GM21528 (cell line): ENCODE results near the gene PROSER2.
"Not testable (repeated sequence)": the region's sequence is repeated elsewhere in the genome, so short reads cannot be mapped to it uniquely, and the experiment has no call there.

Source experiments
- ATAC-seq: cut with Tn5 transposase; IDR thresholded peaks from one replicate; pipeline ENCODE4 v1.9.1; 2021; ENCODE audit warnings: mild to moderate bottlenecking, moderate library complexity; ENCODE audit not compliant: unreplicated experiment, low FRiP score

The PROSER2 gene

DNA sequence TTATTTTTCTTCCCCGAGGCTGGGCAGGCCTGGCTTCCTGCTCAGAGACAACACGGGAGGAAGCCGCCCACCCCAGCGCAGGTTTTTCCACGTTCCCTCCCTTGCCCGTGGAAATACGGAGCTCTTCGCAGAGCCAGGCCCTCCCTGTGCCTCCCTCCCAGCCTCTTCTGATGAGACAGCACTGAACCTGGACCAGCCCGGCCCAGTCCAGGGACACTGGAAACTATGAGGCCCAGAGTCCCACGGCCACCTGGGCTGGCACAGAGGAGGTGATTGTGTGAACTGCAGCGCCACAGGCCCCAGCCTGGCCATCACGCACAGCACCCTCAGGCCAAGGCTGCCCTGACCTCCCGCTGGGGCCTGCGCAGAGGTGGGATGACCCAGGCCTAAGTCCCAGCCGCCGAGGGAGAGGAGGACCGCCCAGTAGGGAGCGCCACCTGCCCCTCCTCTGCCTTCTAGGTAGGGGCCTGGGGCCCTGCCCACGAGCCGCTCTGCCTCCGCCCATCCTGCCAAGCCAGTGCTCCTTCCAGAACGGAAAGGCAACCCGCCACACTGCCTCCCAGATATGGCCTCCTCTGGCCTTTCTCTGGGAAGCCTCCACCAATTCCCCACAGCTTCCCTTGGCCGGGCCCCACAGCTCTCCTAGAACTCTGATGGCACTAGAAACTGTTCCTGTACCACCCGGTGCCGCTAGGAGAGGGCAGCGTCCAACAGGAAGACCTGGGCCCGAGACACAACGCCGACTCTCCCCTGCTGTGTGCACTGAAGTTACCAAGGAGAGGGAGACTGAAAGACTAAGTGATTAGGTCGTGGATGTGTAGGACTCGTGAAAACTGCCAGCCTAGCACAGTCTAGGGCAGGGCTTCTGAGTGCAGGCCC lies 57.2 kb downstream of the PROSER2 start:
- ATAC-seq: no peak

DNA sequence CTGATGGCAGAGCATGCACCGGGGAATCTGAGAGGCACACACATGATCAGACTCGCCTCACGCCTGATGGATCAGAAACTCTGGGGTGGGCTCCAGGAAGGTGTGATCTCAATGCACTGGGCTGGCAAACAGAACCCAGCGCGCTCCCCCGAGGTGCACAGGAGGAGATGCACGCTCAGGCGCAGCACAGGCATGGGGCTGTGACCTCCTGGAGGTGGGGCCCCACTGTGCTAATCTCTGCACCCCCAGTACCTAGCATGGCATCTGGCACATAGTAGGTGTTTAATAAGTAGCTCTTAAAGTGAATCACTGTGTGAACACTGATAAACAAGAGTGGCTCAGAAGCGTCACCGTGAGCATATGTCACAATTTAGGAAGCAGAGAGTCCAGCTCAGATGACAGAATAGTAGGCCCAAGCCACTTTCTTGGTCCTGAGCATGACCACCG lies 57.9 kb downstream of the PROSER2 start:
- no peak for ATAC-seq

DNA sequence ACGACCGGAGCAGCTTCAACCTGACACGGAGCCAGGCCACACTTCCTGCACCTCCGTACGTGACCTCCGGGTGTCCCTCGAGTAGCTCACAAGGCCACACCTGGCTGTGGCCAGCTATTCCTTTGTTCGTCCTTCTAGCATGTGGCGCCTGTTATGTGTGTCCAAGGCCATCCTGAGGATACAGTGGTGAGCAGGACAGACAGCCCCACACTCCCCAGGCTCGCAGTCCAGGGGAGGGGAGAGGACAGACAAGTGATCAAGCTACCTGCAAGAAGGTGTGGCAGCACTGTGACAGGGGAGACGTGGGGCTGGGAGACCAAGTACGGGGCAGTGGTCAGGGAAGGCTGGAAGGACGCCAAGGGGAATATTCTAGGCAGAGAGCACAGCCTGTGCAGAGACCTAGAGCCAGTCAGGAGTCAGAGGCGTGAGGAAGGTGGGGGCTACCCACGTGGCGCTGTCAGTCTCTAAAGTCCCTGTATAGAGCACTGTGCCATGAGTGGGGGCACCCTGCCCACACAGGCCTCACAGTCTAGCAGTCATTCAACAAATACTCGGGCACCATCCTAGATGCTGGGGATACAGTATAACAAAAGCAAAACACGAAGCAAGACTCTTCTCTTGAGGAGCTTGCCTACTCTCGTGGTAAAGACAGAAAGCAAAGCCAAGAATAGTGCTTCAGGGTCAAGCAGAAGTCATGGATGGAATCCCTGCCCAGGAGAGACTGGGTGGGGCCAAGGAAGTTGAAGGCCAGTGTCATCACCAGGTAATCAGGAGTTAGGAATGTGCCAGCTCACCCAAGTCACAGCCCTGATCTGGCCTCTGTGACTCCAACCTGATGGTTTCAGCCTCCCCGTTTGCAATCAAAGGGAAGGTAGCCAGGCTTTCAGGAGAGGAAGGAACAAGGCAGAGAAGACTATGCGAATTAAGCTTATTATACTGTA lies 58.6 kb downstream of the PROSER2 start:
- no peak for ATAC-seq

DNA sequence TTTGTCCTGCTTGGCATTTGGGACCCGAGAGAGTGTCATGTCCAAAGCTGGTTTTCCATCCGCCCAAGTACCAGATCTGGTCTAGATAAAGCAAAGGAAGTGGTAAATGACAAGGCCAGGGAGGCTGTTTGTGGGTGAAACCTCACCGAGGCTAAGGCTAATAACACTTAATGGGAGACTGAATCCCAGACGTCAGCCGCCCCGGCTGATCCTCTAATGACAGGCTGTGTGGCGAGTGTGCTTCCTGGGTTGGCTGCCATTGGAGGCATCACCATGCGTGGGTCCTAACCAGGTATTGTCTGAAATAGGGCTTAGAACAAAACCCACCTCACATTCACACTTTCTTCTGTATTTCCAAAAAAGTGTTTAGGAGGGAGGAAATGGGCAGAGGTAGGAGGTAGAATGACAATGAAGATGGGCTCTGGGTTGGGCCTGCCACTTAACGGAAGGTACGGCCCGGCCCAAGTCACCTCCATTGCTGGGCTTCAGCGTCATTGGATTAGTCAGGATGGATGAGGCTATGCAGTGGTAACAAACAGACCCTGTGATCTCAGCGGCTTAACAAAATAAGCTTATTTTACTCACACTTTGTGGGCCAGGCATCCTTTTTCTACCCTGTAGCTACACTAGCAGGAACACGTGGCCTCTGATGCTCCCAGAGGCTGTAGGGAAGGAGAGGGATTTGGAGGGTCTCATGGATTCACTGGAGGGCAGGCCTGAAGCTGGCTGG lies 59.7 kb downstream of the PROSER2 start:
- no peak for ATAC-seq

DNA sequence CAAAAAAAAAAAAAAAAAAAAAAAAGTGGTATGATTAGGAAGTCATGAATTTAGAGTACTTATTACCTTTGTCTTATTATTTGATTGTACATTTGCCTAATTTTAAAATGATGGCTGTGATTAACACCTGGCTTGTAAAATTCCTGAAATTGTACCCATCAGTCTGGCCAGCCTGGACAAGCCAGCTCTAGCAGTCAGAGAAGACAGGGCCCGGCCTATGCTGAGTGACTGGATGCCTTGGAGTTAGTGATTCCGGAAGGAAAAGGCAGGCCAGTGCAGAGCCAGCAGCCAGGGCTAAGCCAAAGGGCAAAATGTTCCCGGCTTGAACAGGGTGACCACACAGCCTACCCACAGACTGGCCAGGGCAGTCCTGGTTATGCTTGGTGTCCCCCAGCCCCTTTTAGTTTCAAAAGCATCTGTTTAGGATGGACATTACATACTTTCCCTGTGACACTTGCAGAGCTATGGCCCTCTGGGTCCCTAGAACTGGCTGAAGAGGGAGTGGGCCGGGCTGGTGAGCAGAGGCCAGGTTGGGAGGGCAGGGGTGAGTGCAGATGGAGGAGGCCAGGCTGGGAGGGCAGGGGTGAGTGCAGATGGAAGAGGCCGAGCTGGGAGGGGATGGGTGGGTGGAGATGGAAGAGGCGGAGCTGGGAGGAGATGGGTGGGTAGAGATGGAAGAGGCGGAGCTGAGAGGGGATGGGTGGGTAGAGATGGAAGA lies 61.7 kb downstream of the PROSER2 start:
- no peak for ATAC-seq

DNA sequence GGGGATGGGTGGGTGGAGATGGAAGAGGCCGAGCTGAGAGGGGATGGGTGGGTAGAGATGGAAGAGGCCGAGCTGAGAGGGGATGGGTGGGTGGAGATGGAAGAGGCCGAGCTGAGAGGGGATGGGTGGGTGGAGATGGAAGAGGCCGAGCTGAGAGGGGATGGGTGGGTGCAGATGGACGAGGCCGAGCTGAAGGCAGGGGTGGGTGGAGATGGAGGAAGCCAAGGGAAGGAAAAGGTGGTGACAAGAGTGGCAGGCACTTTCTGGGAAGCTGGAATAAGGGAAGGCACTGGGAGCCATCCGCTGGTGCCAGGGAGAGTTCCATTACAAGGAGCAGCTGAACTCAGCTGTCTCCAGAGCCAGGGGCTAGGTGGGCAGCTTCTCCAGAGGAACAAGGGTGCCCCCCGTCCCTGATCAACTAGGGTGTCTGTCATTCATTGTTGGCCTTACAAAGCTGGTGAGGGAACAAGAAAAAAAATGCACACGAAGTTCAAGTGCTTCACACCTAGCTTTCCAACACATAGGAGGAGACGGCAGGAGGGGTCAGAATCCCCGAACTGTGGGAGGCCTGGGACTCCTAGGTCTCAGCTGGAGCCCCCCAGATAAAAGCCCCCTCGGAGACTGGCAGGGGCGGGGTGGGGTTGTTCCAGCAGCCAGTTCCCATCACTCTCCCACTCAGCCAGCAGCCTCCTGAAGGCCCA lies 62.4 kb downstream of the PROSER2 start:
- no peak for ATAC-seq

DNA sequence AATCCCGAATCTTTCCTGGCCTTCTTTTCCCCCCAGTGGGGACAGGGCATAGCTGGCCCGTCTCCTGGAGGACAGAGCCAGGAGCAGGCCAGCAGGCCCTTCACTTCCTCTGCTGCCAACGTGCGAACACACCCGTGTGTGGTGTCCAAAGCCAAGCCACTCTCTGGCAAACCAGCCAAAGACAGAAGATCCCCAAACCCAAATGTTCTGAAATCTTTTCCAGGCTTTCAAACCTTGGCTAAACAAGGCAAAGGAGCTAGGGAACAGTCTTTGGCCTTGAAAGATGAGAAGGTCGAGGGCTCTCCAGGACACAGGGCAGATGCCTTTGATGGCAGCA lies 63.0 kb downstream of the PROSER2 start:
- no peak for ATAC-seq

DNA sequence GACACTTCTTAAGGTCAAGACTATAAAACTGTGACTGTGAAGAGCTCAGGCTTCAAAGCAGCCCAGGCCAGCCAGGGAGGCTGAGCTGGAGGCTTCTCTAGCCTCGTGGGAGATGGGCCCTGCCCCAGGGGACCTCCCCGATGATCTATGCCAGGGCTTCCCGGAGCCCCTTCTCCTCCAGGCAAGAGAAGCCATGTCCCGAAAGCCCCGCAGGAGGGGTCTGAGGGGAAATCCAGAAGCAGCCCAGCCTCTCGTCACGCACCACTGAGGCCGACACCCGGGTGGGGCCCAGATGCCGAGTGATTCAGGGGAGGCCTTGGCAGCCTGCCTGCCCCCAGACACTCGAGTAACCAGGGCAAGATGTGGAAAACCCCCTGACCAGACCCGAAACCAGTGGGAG lies 63.7 kb downstream of the PROSER2 start:
- no peak for ATAC-seq

DNA sequence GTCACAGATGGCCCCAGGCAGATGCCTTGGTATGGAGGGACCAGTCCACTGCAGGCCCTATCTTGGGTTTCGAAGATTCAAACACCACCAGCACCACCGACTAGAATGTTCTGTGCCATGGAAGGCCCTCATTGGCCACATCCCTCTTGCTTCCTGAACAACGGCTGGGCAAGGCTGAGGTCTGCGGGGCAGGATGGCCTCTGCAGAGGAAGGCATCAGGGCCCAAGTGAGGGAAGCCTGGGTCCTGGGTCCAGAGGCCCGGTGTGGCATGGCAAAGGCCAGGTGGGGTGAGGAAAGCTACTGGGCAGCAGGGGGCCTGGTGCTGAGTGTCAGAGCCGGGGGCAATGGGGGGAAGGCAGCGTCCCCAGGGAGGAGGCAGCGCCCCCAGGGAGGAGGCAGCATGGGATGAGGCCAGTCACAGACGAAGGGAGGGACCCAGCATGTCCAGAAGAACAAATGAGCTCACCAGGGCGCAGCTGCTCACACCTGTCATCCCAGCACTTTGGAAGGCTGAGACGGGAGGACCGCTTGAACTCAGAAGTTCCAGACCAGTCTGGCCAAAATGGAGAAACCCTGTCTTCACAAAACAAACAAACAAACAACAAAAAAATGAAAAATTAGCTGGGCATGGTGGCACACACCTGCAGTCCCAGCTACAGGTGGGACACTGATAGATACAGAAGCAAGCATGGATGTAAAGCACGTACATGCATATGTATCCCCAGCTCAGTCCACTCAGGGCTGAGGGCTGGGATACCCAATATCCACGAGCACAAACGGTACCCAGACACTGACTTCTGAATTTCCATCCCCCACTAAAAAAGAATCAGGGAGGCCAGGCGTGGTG lies 64.4 kb downstream of the PROSER2 start:
- ATAC-seq: no peak

DNA sequence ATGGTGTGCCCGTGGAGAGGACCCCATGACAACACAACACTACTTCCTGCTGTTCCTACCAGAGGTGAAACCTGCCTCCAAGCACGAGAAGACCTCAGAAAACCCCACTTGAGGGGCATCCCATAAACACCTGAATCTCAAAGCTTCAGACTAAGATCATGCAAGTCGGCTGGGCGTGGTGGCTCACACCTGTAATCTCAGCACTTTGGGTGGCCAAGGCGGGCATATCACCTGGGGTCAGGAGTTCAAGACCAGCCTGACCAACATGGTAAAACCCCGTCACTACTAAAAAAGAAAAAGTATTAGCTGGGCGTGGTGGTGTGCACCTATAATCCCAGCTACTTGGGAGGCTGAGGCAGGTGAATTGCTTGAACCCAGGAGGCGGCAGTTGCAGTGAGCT lies 66.1 kb downstream of the PROSER2 start:
- not testable (repeated sequence) for ATAC-seq

DNA sequence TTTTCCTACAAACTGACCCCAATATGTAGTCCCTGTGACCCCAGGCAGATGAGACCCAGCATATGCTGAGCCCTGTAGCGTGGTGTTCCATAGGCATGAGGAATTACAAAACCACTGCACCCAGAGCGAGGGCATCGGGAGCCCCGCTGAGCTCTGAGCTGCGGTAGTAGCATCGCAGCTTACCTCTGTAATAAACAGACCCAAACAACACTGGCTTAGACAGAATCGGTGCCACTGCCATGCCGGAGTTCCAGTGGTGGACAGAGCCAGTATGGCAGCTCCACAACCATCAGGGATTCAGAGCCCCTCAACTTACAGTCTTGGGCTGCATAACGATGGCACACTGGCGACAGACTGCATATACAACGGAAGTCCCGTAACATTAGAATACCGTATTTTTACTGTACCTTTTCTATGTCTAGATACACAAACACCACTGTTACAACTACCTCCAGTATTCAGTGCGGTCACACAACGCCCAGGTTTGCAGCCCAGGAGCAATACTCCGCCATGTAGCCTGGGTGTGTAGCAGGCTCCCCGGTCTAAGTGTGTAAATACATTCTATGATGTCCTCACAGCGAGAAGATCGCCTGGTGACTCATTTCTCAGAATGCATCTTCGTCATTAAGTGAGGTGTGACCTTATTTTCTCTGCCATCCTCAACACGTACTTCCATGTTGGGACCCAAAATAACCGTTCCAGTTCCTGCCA lies 68.8 kb downstream of the PROSER2 start:
- ATAC-seq: no peak

DNA sequence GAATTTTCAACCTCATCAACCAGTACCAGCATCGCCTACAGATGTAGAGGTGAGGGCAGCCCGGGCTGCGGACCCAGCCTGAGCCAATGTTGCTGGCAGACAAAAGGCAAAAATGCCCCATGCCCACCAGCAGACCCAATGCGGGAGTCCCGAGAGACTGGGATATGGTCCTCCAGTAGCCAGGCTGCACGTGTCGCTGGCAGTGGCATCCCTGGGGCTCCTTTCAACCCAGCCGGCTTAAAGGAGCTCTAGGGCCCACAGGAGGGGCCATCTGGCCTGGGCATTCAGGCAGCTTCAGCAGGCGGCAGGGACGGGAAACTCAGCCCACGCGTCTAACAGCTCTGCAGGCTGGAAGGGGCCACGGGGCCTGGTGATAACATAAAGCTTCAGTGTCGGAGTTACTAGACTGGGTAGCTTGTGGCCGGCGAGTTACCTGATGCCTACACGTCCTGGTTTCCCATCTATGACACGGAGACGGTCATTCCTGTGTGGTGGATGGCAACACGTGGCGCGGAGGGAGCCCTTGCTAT lies 70.7 kb downstream of the PROSER2 start:
- no peak for ATAC-seq

DNA sequence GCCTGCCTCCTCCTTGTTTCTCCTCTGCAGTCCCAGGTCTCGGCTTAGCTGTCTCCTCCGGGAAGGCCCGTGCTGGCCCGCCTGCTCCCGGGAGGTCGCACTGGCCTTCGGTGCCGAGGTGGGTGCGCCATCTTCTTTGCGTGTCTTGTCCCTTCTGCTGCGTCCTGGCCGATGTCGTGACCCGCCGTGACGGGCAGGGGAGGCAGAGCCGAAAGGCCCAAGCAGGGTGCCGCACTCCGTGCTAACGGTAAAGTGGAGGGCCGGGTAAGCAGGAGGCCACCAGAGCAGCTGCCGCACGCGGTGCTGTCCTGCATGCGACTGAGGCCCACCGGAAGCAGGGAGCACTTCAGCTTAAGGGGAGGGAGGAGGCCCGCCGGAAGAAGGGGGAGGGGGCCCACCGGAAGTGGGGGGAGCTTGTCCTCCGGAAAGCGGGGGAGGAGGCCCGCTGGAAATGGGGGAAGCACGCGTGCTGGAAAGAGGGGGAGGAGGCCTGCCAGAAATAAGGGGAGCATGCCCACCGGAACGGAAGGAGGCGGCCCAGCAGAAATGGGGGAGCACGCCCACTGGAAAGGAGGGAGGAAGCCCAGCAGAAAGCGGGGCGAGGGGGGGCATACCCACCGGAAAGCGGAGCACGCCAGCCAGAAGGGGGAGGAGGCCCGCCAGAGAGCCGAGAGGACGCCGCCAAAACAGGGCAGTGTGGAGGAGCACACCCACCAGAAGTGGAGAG lies 71.4 kb downstream of the PROSER2 start:
- no peak for ATAC-seq

DNA sequence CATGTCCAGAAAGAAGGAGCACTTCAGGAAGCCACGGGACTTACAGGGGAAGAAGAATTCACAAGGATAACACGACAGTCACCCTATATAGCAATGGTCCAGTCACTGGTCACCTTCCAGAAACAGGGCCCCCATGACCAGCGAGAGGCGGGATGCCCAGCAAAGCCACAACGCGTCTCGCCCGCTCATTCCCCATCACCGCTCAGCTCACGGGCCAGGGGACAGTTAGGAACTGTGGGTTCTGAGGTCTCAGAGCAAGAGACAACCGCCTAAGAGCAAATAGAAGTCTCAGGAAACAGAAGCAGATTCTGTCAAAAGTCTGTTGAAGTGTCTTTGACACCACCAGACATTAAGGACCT lies 71.9 kb downstream of the PROSER2 start:
- ATAC-seq: no peak

DNA sequence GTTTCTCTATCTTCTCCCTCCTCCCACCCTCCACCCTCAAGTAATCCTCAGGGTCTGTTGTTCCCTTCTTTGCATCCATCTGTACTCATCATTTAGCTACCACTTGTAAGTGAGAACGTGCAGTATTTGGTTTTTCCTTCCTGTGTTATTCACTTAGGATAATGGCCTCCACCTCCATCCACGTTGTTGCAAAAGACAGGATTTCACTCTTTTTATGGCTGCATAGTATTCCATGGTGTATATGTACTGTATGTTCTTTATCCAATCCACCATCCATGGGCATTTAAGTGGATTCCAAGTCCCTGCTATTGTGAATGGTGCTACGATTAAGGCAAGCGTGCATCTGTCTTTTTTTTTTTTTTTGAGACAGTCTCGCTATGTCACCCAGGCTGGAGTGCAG lies 72.4 kb downstream of the PROSER2 start:
- no peak for ATAC-seq

DNA sequence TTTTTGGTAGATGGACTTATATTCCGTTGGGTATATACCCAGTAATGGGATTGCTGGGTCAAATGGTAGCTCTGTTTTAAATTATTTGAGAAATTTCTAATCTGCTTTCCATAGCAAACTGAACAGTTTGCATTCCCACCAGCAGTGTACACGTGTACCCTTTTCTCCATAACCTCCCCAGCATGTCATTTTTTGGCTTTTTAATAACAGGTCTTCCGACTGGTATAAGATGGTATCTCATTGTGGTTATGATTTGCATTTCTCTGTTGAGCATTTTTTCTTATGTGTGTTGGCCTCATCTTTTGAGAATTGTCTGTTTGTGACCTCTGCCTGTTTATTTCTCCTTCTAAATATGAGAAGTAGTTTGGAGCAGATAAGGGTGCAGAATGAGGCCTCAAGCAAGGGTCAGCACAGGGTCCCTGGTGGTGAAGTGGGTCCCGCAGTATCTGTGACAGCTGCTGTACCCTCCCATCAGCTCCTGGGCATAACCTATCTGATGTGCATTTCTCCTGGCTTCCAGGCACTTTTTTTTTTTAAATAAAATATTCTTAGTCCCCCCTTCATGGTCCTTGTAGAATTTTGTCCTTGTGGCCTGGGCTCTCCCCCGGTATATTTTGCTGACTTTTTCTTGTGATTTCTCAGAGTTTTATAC lies 73.5 kb downstream of the PROSER2 start:
- no peak for ATAC-seq

DNA sequence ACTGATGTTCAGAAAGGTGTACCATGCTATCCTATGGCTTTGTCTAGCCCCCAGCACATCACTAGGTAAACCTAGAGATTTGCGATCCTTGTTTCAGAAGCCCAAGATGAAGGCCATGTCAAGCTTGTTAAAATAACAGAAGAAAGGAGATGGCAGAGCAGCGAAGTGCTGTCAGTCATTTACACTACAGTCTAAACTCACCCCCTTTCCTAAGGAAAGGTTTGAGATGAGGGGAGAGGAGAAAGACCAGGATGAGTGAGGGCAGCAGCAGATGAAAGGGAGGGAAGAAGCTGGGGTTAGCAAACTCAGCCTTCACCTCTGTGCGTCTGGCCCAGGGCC lies 74.8 kb downstream of the PROSER2 start:
- no peak for ATAC-seq
